ENCODE measurements around the gene FAM151A.

DNA sequence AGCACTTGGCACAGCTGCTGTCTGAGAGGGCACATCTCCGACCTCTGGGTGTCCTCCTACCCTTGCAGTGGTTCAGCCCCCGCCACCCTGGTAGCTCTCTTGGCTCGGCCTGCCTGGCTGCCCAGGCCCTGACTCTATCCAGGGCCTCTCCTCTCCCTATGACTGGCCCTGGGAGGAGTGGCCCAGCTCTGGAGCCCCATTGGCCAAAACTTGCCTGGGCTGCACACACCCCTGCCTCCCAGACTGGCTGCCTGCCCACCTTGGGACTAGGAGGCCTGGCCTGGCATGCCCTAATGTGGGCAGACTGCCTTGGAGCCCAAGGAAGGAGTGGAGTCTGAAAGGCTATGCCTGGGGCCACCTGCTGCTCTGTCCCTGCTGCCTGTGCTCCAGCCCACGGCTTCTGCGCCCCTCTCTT is 41.7 kb downstream of the FAM151A start:
- peak in 1 of 2 donors; percentile 78 for TF ChIP-seq POLR2A (IDR thresholded peaks at IDR 0.05)
- TF ChIP-seq, protein P1, sequence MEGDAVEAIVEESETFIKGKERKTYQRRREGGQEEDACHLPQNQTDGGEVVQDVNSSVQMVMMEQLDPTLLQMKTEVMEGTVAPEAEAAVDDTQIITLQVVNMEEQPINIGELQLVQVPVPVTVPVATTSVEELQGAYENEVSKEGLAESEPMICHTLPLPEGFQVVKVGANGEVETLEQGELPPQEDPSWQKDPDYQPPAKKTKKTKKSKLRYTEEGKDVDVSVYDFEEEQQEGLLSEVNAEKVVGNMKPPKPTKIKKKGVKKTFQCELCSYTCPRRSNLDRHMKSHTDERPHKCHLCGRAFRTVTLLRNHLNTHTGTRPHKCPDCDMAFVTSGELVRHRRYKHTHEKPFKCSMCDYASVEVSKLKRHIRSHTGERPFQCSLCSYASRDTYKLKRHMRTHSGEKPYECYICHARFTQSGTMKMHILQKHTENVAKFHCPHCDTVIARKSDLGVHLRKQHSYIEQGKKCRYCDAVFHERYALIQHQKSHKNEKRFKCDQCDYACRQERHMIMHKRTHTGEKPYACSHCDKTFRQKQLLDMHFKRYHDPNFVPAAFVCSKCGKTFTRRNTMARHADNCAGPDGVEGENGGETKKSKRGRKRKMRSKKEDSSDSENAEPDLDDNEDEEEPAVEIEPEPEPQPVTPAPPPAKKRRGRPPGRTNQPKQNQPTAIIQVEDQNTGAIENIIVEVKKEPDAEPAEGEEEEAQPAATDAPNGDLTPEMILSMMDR (IDR thresholded peaks at IDR 0.05), result no peak

All from adrenal gland (tissue), 5 donors.